ENCODE results near the gene TXK.

TXK gene

DNA sequence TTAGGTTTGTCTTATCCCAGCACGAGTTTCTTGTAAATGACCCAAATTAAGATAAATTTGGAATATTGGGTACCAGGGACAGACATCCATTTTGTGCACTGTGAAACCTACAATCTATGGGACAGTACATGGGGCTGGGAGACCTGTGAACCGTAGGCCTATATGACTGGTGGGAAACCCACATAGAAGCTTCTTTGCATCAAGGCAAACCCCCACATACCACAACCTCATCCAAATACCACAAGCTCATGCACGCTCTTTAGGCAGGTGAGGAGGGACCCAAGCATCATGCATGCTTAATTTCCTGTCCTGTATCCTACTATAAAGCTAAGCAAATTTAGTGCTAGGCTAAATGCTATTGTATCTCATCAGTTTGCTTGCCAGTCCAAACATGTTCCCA, 69.7 kb downstream of the TXK start:
- no peak for DNase-seq (ENCODE audit: insufficient read length, low spot score)
- TF ChIP-seq, protein P1, sequence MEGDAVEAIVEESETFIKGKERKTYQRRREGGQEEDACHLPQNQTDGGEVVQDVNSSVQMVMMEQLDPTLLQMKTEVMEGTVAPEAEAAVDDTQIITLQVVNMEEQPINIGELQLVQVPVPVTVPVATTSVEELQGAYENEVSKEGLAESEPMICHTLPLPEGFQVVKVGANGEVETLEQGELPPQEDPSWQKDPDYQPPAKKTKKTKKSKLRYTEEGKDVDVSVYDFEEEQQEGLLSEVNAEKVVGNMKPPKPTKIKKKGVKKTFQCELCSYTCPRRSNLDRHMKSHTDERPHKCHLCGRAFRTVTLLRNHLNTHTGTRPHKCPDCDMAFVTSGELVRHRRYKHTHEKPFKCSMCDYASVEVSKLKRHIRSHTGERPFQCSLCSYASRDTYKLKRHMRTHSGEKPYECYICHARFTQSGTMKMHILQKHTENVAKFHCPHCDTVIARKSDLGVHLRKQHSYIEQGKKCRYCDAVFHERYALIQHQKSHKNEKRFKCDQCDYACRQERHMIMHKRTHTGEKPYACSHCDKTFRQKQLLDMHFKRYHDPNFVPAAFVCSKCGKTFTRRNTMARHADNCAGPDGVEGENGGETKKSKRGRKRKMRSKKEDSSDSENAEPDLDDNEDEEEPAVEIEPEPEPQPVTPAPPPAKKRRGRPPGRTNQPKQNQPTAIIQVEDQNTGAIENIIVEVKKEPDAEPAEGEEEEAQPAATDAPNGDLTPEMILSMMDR (IDR thresholded peaks at IDR 0.05; ENCODE audit: insufficient read depth, missing control alignments), result no peak
- no peak for FAIRE-seq

DNA sequence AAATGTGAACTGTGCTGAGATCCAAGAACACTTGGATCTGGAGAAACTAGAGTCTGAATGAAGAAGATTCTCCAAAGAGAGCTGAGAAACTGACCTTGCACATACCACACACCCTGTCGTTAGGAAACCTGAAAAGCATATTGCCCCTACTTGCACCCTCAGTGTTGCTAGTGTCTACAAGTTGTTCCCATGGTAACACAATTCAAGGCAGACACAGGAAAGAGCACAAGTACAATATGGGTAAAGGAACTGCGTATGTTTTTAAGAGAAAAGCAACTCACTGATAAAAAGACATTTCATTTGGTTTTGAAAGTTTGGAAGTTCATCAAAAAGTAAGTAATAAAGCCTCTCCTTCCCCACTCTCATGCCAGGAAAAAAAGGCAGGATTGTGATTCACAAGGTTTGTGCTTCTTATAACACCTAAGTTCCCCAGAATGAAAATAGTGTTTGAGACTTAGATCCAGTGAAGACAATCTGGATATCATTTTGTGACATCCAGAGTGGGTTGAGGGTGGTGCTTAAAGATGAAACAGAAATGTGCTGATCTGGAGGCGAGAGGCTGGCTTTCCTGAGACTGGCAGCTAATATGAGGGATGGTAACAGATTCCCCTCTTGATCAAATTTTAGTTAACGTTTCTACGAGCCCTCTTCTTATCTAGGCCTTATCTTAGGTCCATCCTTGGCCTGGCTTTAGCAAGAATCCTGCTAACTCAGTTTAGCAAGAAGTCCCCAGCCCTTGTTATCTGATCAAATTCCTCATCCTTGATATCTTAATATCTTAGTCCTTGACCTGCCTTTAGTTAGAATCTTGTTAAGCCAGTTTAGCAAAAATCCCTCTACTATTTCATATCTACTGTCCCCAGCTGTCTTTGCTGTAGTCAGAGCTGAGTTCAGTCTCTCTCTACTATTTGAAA, 75.2 kb downstream of the TXK start:
- TF ChIP-seq, protein P1 (IDR thresholded peaks at IDR 0.05; ENCODE audit: insufficient read depth, missing control alignments), result no peak
- no peak for DNase-seq (ENCODE audit: insufficient read length, low spot score)
- no peak for FAIRE-seq

DNA sequence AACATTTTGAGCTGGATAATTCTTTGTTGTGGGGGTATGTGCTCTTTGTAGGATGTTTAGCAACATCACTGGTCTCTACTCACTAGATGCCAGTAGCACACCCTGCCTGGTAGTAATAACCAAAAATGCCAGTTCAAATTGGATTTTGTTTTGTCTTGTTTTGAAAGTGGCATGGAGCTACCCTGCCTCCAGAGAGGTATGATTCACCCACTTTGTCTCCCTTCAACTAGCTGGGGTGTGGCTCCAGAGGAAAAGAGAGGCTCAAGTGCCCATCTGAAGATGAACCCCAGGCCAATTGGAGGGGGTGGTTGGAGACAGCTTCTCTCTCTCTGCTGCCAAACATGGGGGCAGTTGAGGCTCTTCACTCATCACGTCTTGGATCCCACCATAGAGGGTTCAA, 83.0 kb downstream of the TXK start:
- TF ChIP-seq, protein P1 (IDR thresholded peaks at IDR 0.05; ENCODE audit: insufficient read depth, missing control alignments), result no peak

DNA sequence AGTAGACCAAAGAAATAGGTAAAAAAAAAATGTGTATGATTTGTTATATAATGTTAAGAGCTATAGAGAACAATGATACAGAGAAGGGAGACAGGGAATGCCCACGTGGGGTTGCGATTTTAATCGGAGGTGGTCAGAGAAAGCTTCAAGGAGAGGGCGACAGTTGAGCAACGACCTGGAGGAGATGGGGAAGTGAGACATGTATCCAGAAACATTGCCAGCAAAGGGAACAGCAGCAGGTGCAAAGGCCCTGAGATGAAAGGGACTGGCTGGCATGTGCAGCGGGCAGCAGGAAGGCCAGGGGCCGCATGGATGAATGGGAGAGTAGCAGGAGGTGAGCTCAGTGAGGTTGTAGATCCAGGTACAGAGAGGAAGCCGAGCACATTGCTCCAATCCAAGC, 84.6 kb downstream of the TXK start:
- TF ChIP-seq, protein P1 (IDR thresholded peaks at IDR 0.05; ENCODE audit: insufficient read depth, missing control alignments), result no peak
- FAIRE-seq (no peak), DNase-seq (ENCODE audit: insufficient read length, low spot score) (no peak)

More for the DNA sequence above, 83.0 kb downstream of the TXK start:
- FAIRE-seq (no peak), DNase-seq (ENCODE audit: insufficient read length, low spot score) (no peak)

DNA sequence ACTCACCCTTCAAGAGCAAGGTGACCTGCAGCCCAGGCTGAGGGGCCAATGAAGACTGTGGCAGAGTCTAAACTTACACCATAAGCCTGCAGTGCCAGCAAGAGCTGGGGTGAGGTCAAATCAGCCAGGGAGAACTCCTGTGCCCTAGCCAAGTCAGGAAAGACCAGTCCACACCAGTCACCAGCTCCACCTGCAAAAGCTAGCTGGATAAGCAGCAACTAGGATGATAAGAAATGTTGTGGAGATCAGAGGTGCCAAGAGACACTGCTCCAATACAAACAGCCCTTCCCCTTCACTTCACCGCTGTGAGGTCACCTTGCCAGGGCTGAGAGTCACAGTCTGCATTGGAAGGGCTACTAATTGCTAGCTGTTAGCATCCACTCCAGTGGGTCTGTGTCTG, 86.2 kb downstream of the TXK start:
- DNase-seq (ENCODE audit: insufficient read length, low spot score), result no peak
- FAIRE-seq, result no peak
- TF ChIP-seq, protein P1 (IDR thresholded peaks at IDR 0.05; ENCODE audit: insufficient read depth, missing control alignments), result no peak

DNA sequence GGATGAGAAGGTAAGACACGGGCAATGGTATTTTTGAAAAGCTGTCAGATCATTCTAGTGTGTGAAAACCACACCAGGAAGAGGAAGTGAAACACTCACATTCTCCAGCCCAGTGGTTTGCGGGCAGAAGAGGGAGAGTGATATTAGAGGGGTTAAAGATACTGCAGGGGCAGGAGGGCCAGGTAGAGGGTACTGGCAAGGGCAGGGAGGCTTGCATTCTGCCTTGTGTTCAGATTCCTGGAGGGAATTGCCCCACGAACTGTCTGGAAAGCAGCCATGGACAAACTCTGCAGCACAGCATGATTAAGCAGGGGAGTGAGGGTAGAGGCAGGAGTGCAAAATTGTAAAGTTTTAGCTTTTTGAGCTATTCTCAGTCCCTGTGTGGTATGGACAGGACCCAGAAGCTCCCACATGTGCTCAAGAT, 86.6 kb downstream of the TXK start:
- no peak for DNase-seq (ENCODE audit: insufficient read length, low spot score)
- TF ChIP-seq, protein P1 (IDR thresholded peaks at IDR 0.05; ENCODE audit: insufficient read depth, missing control alignments), result no peak
- no peak for FAIRE-seq

DNA sequence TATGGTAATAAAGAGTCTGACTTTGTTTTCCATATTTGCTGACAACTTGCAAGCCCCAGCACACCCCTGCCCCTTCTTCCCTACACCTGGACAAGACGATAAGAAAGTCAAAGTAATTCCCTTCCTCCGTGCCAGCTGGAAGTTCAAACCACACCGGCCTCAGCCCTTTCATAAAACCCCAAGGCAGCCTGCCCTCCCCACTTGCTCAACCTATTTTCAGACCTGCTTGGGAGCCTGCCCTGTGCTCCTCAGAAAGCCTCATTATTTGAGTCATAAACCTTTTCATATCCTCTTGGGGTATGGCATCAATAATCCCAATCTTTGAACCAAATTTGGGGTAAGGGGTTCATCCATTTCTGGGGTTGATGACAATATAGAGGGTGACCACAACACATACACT, 88.0 kb downstream of the TXK start:
- no peak for FAIRE-seq
- no peak for DNase-seq (ENCODE audit: insufficient read length, low spot score)
- TF ChIP-seq, protein P1 (IDR thresholded peaks at IDR 0.05; ENCODE audit: insufficient read depth, missing control alignments), result no peak
